WTC11 (cell line): ENCODE data around the gene RAPGEF5. TPM values are rescaled to one million over a fixed set of nuclear protein-coding genes. Genes with fewer than 3 reads are reported as not detected.

ENCODE experiments used
- ATAC-seq: fragments of 200-7000 bp; cut with Tn5 transposase; 2 replicates; pipeline ENCODE4 v1.10.0; 2021; ENCODE audit warnings: mild to moderate bottlenecking, moderate library complexity
- CTCF ChIA-PET: fragments of 300-600 bp; sonication (Branson Sonifier 250); formaldehyde crosslinking; loops from one replicate; lab custom pipeline; 2021; ENCODE audit warnings: antibody characterized with exemption; lab: Charles Lee
- POLR2A ChIA-PET: fragments of 350-600 bp; sonication (Branson Sonifier 250); formaldehyde crosslinking; loops from one replicate; lab custom pipeline; 2021; ENCODE audit warnings: antibody characterized with exemption; lab: Charles Lee
- DNase-seq: peaks from one replicate; pipeline ENCODE4 v3.0.0; 2021; ENCODE audit warnings: low spot score
- H3K27ac Mint-ChIP-seq: 2 replicates; pipeline ENCODE4 v1.8.0; 2021; ENCODE audit warnings: mixed read lengths
- H3K27me3 Mint-ChIP-seq: 2 replicates; pipeline ENCODE4 v1.8.0; 2021; ENCODE audit warnings: low read depth, mild to moderate bottlenecking, moderate library complexity, mixed read lengths
- H3K36me3 Mint-ChIP-seq: 2 replicates; pipeline ENCODE4 v1.8.0; 2021; ENCODE audit warnings: mixed read lengths
- H3K4me1 Mint-ChIP-seq: 2 replicates; pipeline ENCODE4 v1.8.0; 2022; ENCODE audit warnings: mixed read lengths
- H3K4me3 Mint-ChIP-seq: 2 replicates; pipeline ENCODE4 v1.8.0; 2021; ENCODE audit warnings: mild to moderate bottlenecking, moderate library complexity, mixed read lengths
- H3K9me3 Mint-ChIP-seq: 2 replicates; pipeline ENCODE4 v1.8.0; 2021; ENCODE audit warnings: mixed read lengths
- AR ChIP-seq: fragments of 250-450 bp; sonication (Bioruptor Pico); IDR thresholded peaks from 2 replicates; pipeline ENCODE4 v1.9.0; 2021; ENCODE audit warnings: mild to moderate bottlenecking
- ATF1 ChIP-seq: sonication (generic); formaldehyde crosslinking; IDR thresholded peaks from 2 replicates; pipeline ENCODE4 v1.8.1; 2023; ENCODE audit warnings: mild to moderate bottlenecking, moderate library complexity, missing genetic modification reagents
- ATF3 ChIP-seq: sonication (generic); formaldehyde crosslinking; conservative IDR thresholded peaks from 2 replicates; pipeline ENCODE4 v1.8.1; 2022; ENCODE audit warnings: mild to moderate bottlenecking, missing genetic modification reagents
- ATF6 ChIP-seq: sonication (generic); formaldehyde crosslinking; IDR thresholded peaks from 2 replicates; pipeline ENCODE4 v1.8.1; 2023; ENCODE audit warnings: mild to moderate bottlenecking, missing genetic modification reagents
- CBFB ChIP-seq: sonication (generic); formaldehyde crosslinking; IDR thresholded peaks from 2 replicates; pipeline ENCODE4 v1.8.1; 2022; ENCODE audit warnings: mild to moderate bottlenecking, low read depth, missing genetic modification reagents
- CREB1 ChIP-seq: sonication (generic); formaldehyde crosslinking; IDR thresholded peaks from 2 replicates; pipeline ENCODE4 v1.8.0; 2023; ENCODE audit warnings: mild to moderate bottlenecking, missing genetic modification reagents
- ELF4 ChIP-seq: sonication (generic); formaldehyde crosslinking; IDR thresholded peaks from 2 replicates; pipeline ENCODE4 v1.8.1; 2022; ENCODE audit warnings: low read depth, mild to moderate bottlenecking, moderate library complexity, missing genetic modification reagents
- ERG ChIP-seq: fragments of 250-450 bp; sonication (Bioruptor Pico); IDR thresholded peaks from 2 replicates; pipeline ENCODE4 v1.8.0; 2021; ENCODE audit warnings: mild to moderate bottlenecking
- MXD4 ChIP-seq: fragments of 250-450 bp; sonication (Bioruptor Pico); IDR thresholded peaks from 2 replicates; pipeline ENCODE4 v1.8.0; 2021; ENCODE audit warnings: mild to moderate bottlenecking, moderate library complexity, borderline replicate concordance
- MYBL2 ChIP-seq: sonication (generic); formaldehyde crosslinking; IDR thresholded peaks from 2 replicates; pipeline ENCODE4 v1.8.1; 2023; ENCODE audit warnings: mild to moderate bottlenecking, moderate library complexity, missing genetic modification reagents
- PREB ChIP-seq: sonication (generic); formaldehyde crosslinking; IDR thresholded peaks from 2 replicates; pipeline ENCODE4 v1.8.1; 2022; ENCODE audit warnings: mild to moderate bottlenecking, missing genetic modification reagents, moderate library complexity, borderline replicate concordance
- SP1 ChIP-seq: sonication (generic); formaldehyde crosslinking; conservative IDR thresholded peaks from 2 replicates; pipeline ENCODE4 v1.8.1; 2022; ENCODE audit warnings: missing genetic modification reagents
- TEAD4 ChIP-seq: sonication (generic); formaldehyde crosslinking; IDR thresholded peaks from 2 replicates; pipeline ENCODE4 v1.8.0; 2022; ENCODE audit warnings: mild to moderate bottlenecking, missing genetic modification reagents
- USF2 ChIP-seq: sonication (generic); formaldehyde crosslinking; IDR thresholded peaks from 2 replicates; pipeline ENCODE4 v1.8.1; 2023; ENCODE audit warnings: mild to moderate bottlenecking, missing genetic modification reagents, moderate library complexity
- ZBTB21 ChIP-seq: sonication (generic); formaldehyde crosslinking; IDR thresholded peaks from 2 replicates; pipeline ENCODE4 v1.8.1; 2023; ENCODE audit warnings: mild to moderate bottlenecking, missing genetic modification reagents, borderline replicate concordance
- ZMAT4 ChIP-seq: fragments of 250-450 bp; sonication (Bioruptor Pico); IDR thresholded peaks from 2 replicates; pipeline ENCODE4 v1.9.0; 2021; ENCODE audit warnings: mild to moderate bottlenecking
- ZNF138 ChIP-seq: sonication (generic); formaldehyde crosslinking; conservative IDR thresholded peaks from 2 replicates; pipeline ENCODE4 v1.8.1; 2022; ENCODE audit warnings: mild to moderate bottlenecking, moderate library complexity, missing genetic modification reagents
- ZNF416 ChIP-seq: fragments of 250-450 bp; sonication (Bioruptor Pico); IDR thresholded peaks from 2 replicates; pipeline ENCODE4 v1.9.0; 2021; ENCODE audit warnings: mild to moderate bottlenecking, inconsistent platforms
- ZNF532 ChIP-seq: fragments of 250-450 bp; sonication (Bioruptor Pico); IDR thresholded peaks from 2 replicates; pipeline ENCODE4 v1.9.0; 2021; ENCODE audit warnings: mild to moderate bottlenecking, borderline replicate concordance
- total RNA-seq: library from RNA; stranded (reverse); gene quantifications from 3 replicates; pipeline ENCODE4 v1.2.3, GENCODE V29; 2021

The RAPGEF5 gene
- total RNA-seq, 1 experiment from 2014 or later: 12.3 TPM

GRCh38 chr7:22375359-22376048 is 18.6 kb upstream of the RAPGEF5 start:
- no peak for ATAC-seq
- Mint-ChIP-seq H3K4me1 (no peaks in the 10 kb centered on the region; the same call in 1 of the 2 replicates), H3K36me3 (no peaks in the 10 kb centered on the region), H3K27ac (no peak overlapping the region), H3K27me3 (no peaks in the 10 kb centered on the region), H3K9me3 (no peaks in the 10 kb centered on the region), H3K4me3 (no peak overlapping the region)
- TF ChIP-seq ZNF138 (CRISPR knock-in tag): no peak
- TF ChIP-seq MXD4 (CRISPR knock-in tag): no peak
- no peak for TF ChIP-seq ZMAT4 (CRISPR knock-in tag)
- no peak for TF ChIP-seq ATF1
- TF ChIP-seq ZBTB21: no peak
- TF ChIP-seq ZNF416 (CRISPR knock-in tag): no peak
- no peak for TF ChIP-seq TEAD4 (CRISPR knock-in tag)
- TF ChIP-seq ELF4 (CRISPR knock-in tag): no peak
- no peak for TF ChIP-seq AR (CRISPR knock-in tag)
- no peak for TF ChIP-seq ATF3
- TF ChIP-seq ZNF532 (CRISPR knock-in tag): no peak
- no peak for TF ChIP-seq PREB
- TF ChIP-seq ATF6 (CRISPR knock-in tag): no peak
- TF ChIP-seq SP1 (CRISPR knock-in tag): no peak
- no peak for TF ChIP-seq CBFB (CRISPR knock-in tag)
- TF ChIP-seq USF2 (CRISPR knock-in tag): no peak
- no peak for TF ChIP-seq ERG
- no peak for TF ChIP-seq MYBL2 (CRISPR knock-in tag)
- no peak for TF ChIP-seq CREB1 (CRISPR knock-in tag)
- ChIA-PET CTCF (interaction anchor here (0.7 kb wide), 1 partner anchor 77 kb away, joined by 3 read pairs; no protein-coding TSS in a partner anchor), POLR2A (no interaction called here)
- DNase-seq: no peak
